AG04450 (cell line): ENCODE data around the gene VPS37C. TPM values are rescaled to one million over a fixed set of nuclear protein-coding genes. Genes with fewer than 3 reads are reported as not detected.
"Not testable (repeated sequence)": the region's sequence is repeated elsewhere in the genome, so short reads cannot be mapped to it uniquely, and the experiment has no call there.

ENCODE experiments used
- CTCF ChIA-PET: fragments of 300-600, 350-600 bp; formaldehyde crosslinking; extraction: SDS; loops from one replicate; lab custom pipeline; 2022; ENCODE audit warnings: antibody characterized with exemption, inconsistent platforms; lab: Charles Lee
- POLR2A ChIA-PET: fragments of 350-600 bp; formaldehyde crosslinking; extraction: SDS; loops from one replicate; lab custom pipeline; 2021; ENCODE audit warnings: antibody characterized with exemption, inconsistent platforms; lab: Yijun Ruan, JAX
- DNase-seq: peaks from one replicate; pipeline ENCODE4 v3.0.0-alpha.2; 2011; ENCODE audit warnings: low read depth, low spot score
- H3K27ac ChIP-seq: one replicate; pipeline ENCODE4 v1.5.1; 2012; ENCODE audit warnings: low read depth, low read length, control low read depth
- H3K27me3 ChIP-seq: one replicate; pipeline ENCODE4 v1.6.0; 2012; ENCODE audit warnings: low read length; ENCODE audit not compliant: control insufficient read depth, insufficient read depth
- H3K4me3 ChIP-seq: 2 replicates; pipeline ENCODE4 v1.5.1; 2011; ENCODE audit warnings: mild to moderate bottlenecking, low read depth, low read length, control low read depth
- H3K9me3 ChIP-seq: 2 replicates; pipeline ENCODE4 v1.5.1; 2012; ENCODE audit warnings: low read length; ENCODE audit not compliant: control insufficient read depth, insufficient read depth
- CTCF ChIP-seq: IDR thresholded peaks from 2 replicates; pipeline ENCODE4 v1.5.1; 2011; ENCODE audit warnings: low read depth, low read length, control low read depth, inconsistent platforms
- polyA plus RNA-seq: library from polyadenylated mRNA; depleted of rRNA; stranded (reverse); fragments of >200 nt; gene quantifications from 2 replicates; pipeline ENCODE4 v1.2.3, GENCODE V29; 2011

The VPS37C gene
- polyA plus RNA-seq, 1 experiment: 10.9 TPM

- CTCF ChIA-PET: interaction anchor here (1.0 to 1.4 kb wide), 2 partner anchors 42 to 214 kb away, joined by 3 read pairs; no protein-coding TSS in a partner anchor
- POLR2A ChIA-PET: interaction anchor here (0.6 kb wide), 1 partner anchor 213 kb away, joined by 7 read pairs; no protein-coding TSS in a partner anchor
- H3K4me3 ChIP-seq: no peak overlapping the region
- H3K27me3 ChIP-seq: peaks cover 5% of the 10 kb centered on the region
- no peak overlapping the region for H3K27ac ChIP-seq
- no peak for DNase-seq
- peak; percentile 32; the same call in 1 of the 2 replicates for TF ChIP-seq CTCF
- H3K9me3 ChIP-seq: no peaks in the 10 kb centered on the region
Measured at GRCh38 chr11:61183645-61184044, 22.4 kb upstream of the VPS37C start.

- ChIA-PET CTCF (no interaction called here), POLR2A (no interaction called here)
- TF ChIP-seq CTCF: no peak
- Histone ChIP-seq H3K4me3 (no peak overlapping the region), H3K27ac (no peak overlapping the region), H3K27me3 (peaks cover 5% of the 10 kb centered on the region), H3K9me3 (no peaks in the 10 kb centered on the region)
- no peak for DNase-seq
Measured at GRCh38 chr11:61181489-61181888, 20.3 kb upstream of the VPS37C start.

GRCh38 chr11:61180205-61180604, 19.0 kb upstream of the VPS37C start:
- not testable (repeated sequence) for DNase-seq, H3K9me3 ChIP-seq, H3K4me3 ChIP-seq, H3K27ac ChIP-seq
- peaks cover 14% of the 10 kb centered on the region for H3K27me3 ChIP-seq
- ChIA-PET CTCF (interaction anchor here (2.2 kb wide), 1 partner anchor 10 kb away, joined by 5 read pairs; no protein-coding TSS in a partner anchor), POLR2A (interaction anchor here (0.5 kb wide), 1 partner anchor 90 kb away, joined by 6 read pairs; no protein-coding TSS in a partner anchor)

DNA sequence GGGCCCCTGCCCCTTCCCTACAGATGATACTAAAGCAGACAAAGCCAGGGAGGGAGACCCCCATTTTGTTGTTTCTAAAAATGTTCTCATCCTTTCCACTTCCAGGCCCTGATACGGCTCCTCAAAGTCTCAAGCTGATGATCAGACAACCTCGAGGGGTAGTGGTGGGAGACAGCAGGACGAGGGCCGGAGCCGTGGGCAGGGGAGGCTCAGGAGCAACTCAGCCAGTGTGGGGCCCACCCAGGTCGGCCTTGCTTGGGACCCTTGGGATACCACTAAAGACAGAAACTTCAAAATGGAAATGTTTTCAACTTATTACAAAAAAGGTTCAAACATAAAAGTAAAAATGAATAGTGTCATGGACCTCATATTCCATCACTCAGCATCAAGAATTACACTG, 15.2 kb upstream of the VPS37C start:
- POLR2A ChIA-PET: no interaction called here
- H3K27ac ChIP-seq: no peak overlapping the region
- DNase-seq: no peak
- H3K27me3 ChIP-seq: peaks cover 45% of the 10 kb centered on the region
- CTCF ChIA-PET: interaction anchor here (0.7 to 1.4 kb wide), 2 partner anchors 113 to 209 kb away, joined by 3 read pairs; no protein-coding TSS in a partner anchor
- H3K4me3 ChIP-seq: no peak overlapping the region
- H3K9me3 ChIP-seq: no peaks in the 10 kb centered on the region; the same call in 1 of the 2 replicates
- TF ChIP-seq CTCF: no peak

- CTCF ChIA-PET: interaction anchor here (0.9 kb wide), 1 partner anchor 13 kb away, joined by 3 read pairs; no protein-coding TSS in a partner anchor
- Histone ChIP-seq H3K27me3 (peaks cover 50% of the 10 kb centered on the region), H3K27ac (no peak overlapping the region), H3K9me3 (no peaks in the 10 kb centered on the region; the same call in 1 of the 2 replicates), H3K4me3 (no peak overlapping the region)
- TF ChIP-seq CTCF: no peak
- DNase-seq: no peak
- POLR2A ChIA-PET: no interaction called here
Measured at GRCh38 chr11:61174949-61175348, 13.7 kb upstream of the VPS37C start.
